HepG2 (cell line): ENCODE results near the gene SLC35D2. TPM values are rescaled to one million over a fixed set of nuclear protein-coding genes. Genes with fewer than 3 reads are reported as not detected.
A peak's percentile ranks its signal among the peaks of the same experiment; 100 is the strongest.

Experiments
- ASH2L ChIP-seq: fragments of 300-600, 200-600 bp; sonication (generic); IDR thresholded peaks from 2 replicates; pipeline ENCODE4 v1.7.0; 2017; ENCODE audit warnings: low read depth, mild to moderate bottlenecking, moderate library complexity, mixed read lengths, low read length; ENCODE audit not compliant: insufficient read length
- CHD4 ChIP-seq: fragments of 200-600 bp; sonication (generic); IDR thresholded peaks from 2 replicates; pipeline ENCODE4 v1.7.0; 2017; ENCODE audit warnings: mild to moderate bottlenecking, low read length, borderline replicate concordance
- DNMT3B ChIP-seq: conservative IDR thresholded peaks from 2 replicates; pipeline ENCODE4 v1.6.1; 2016; ENCODE audit warnings: missing biosample characterization, control low read depth
- ELF1 ChIP-seq: sonication (generic); formaldehyde crosslinking; IDR thresholded peaks from 2 replicates; pipeline ENCODE4 v1.4.0; 2020; ENCODE audit warnings: missing genetic modification reagents
- GFI1 ChIP-seq: sonication (generic); formaldehyde crosslinking; IDR thresholded peaks from 2 replicates; pipeline ENCODE4 v1.5.0; 2020; ENCODE audit warnings: missing genetic modification reagents, mild to moderate bottlenecking, borderline replicate concordance
- HHEX ChIP-seq: IDR thresholded peaks from 2 replicates; pipeline ENCODE4 v1.6.1; 2016; ENCODE audit warnings: control low read depth
- NFKBIZ ChIP-seq: IDR thresholded peaks from 2 replicates; pipeline ENCODE4 v1.6.1; 2018; ENCODE audit warnings: missing genetic modification reagents, missing compliant biosample characterization
- NR2F1 ChIP-seq, 2 experiments: fragments of 450-650 bp in 1 of 2; formaldehyde crosslinking in 1 of 2; IDR thresholded peaks; 2 replicates each; pipeline versions ENCODE4 v1.5.0 to v1.6.1; 2016 to 2020; ENCODE audit warnings: mild to moderate bottlenecking in 1 of 2, missing compliant biosample characterization in 1 of 2, missing genetic modification reagents in 1 of 2, moderate library complexity in 1 of 2
- PRPF4 ChIP-seq: fragments of 200-400 bp; formaldehyde crosslinking; IDR thresholded peaks from 2 replicates; pipeline ENCODE4 v1.6.1; 2016; ENCODE audit warnings: low read length, low read depth; ENCODE audit not compliant: poor library complexity, severe bottlenecking
- TBP ChIP-seq: sonication (generic); formaldehyde crosslinking; IDR thresholded peaks from 2 replicates; pipeline ENCODE4 v1.5.0; 2020; ENCODE audit warnings: missing genetic modification reagents
- TEAD2 ChIP-seq: sonication (generic); formaldehyde crosslinking; IDR thresholded peaks from 2 replicates; pipeline ENCODE4 v1.9.0; 2021; ENCODE audit warnings: missing genetic modification reagents
- TOPORS ChIP-seq: sonication (generic); formaldehyde crosslinking; IDR thresholded peaks from 2 replicates; pipeline ENCODE4 v1.8.0; 2023; ENCODE audit warnings: mild to moderate bottlenecking, missing genetic modification reagents
- ZBTB1 ChIP-seq: sonication (generic); formaldehyde crosslinking; IDR thresholded peaks from 2 replicates; pipeline ENCODE4 v1.4.0; 2020; ENCODE audit warnings: missing genetic modification reagents, borderline replicate concordance
- ZBTB38 ChIP-seq: sonication (generic); formaldehyde crosslinking; IDR thresholded peaks from 2 replicates; pipeline ENCODE4 v1.5.1; 2020; ENCODE audit warnings: mild to moderate bottlenecking, missing genetic modification reagents
- ZFP36 ChIP-seq: fragments of 150-350 bp; IDR thresholded peaks from 2 replicates; pipeline ENCODE4 v1.6.1; 2018; ENCODE audit warnings: borderline replicate concordance, low read length, low read depth; ENCODE audit not compliant: partially characterized antibody
- ZNF180 ChIP-seq: sonication (generic); formaldehyde crosslinking; IDR thresholded peaks from 2 replicates; pipeline ENCODE4 v1.4.0; 2020; ENCODE audit warnings: low read depth, missing genetic modification reagents, borderline replicate concordance
- ZNF253 ChIP-seq: sonication (generic); formaldehyde crosslinking; IDR thresholded peaks from 2 replicates; pipeline ENCODE4 v1.8.0; 2022; ENCODE audit warnings: mild to moderate bottlenecking, missing genetic modification reagents, borderline replicate concordance
- ZNF543 ChIP-seq: sonication (generic); formaldehyde crosslinking; IDR thresholded peaks from 2 replicates; pipeline ENCODE4 v1.4.0; 2020; ENCODE audit warnings: mild to moderate bottlenecking, missing genetic modification reagents
- ZNF547 ChIP-seq: sonication (generic); formaldehyde crosslinking; IDR thresholded peaks from 2 replicates; pipeline ENCODE4 v1.5.1; 2020; ENCODE audit warnings: mild to moderate bottlenecking, missing genetic modification reagents
- ZNF589 ChIP-seq: sonication (generic); formaldehyde crosslinking; conservative IDR thresholded peaks from 2 replicates; pipeline ENCODE4 v1.8.0; 2022; ENCODE audit warnings: mild to moderate bottlenecking, moderate library complexity, missing genetic modification reagents
- ZNF614 ChIP-seq: IDR thresholded peaks from 2 replicates; pipeline ENCODE4 v1.6.1; 2018; ENCODE audit warnings: missing biosample characterization, missing genetic modification reagents, inconsistent platforms, borderline replicate concordance
- ZNF768 ChIP-seq: sonication (generic); formaldehyde crosslinking; IDR thresholded peaks from 2 replicates; pipeline ENCODE4 v1.4.0; 2020; ENCODE audit warnings: missing genetic modification reagents
- ZNF776 ChIP-seq: sonication (generic); formaldehyde crosslinking; IDR thresholded peaks from 2 replicates; pipeline ENCODE4 v1.4.0; 2020; ENCODE audit warnings: mild to moderate bottlenecking, missing genetic modification reagents
- ZNF839 ChIP-seq: sonication (generic); formaldehyde crosslinking; IDR thresholded peaks from 2 replicates; pipeline ENCODE4 v1.4.0; 2020; ENCODE audit warnings: missing genetic modification reagents, mild to moderate bottlenecking, borderline replicate concordance
- polyA plus RNA-seq, 8 experiments: library from polyadenylated mRNA; depleted of rRNA in 3 of 8; stranded (reverse) in 7 of 8; unstranded in 1 of 8; fragments of >200 nt; fragmentation: Illumina TruSeq in 4 of 8; extraction: Trizol in 4 of 8; gene quantifications; 2 replicates each; pipeline versions ENCODE4 v1.2.1 to v1.2.3, GENCODE V29; 2011 to 2016; ENCODE audit warnings: low read depth in 4 of 8, missing spikeins in 1 of 8, mixed read lengths in 1 of 8; ENCODE audit not compliant: insufficient read depth in 1 of 8
- total RNA-seq, 5 experiments: library from RNA; depleted of rRNA; stranded (reverse); fragments of >200 nt; fragmentation: Illumina TruSeq; extraction: Trizol; gene quantifications; 2 replicates each; pipeline ENCODE4 v1.2.3, GENCODE V29; 2016; ENCODE audit warnings: low read depth in 1 of 5
- TF ChIP-seq, protein P1 (sequence below): sonication (generic); formaldehyde crosslinking; IDR thresholded peaks from 2 replicates; pipeline ENCODE4 v1.4.0; 2020; ENCODE audit warnings: missing genetic modification reagents
- TF ChIP-seq, protein P2 (sequence below): sonication (generic); formaldehyde crosslinking; IDR thresholded peaks from 2 replicates; pipeline ENCODE4 v1.5.0; 2020; ENCODE audit warnings: missing genetic modification reagents
- TF ChIP-seq, protein P3 (sequence below): sonication (generic); formaldehyde crosslinking; IDR thresholded peaks from 2 replicates; pipeline ENCODE4 v1.8.1; 2022; ENCODE audit warnings: mild to moderate bottlenecking, missing genetic modification reagents
- TF ChIP-seq, protein P4 (sequence below): sonication (generic); formaldehyde crosslinking; IDR thresholded peaks from 2 replicates; pipeline ENCODE4 v1.5.1; 2020; ENCODE audit warnings: missing genetic modification reagents, mild to moderate bottlenecking, borderline replicate concordance

SLC35D2 gene
- total and polyA plus RNA-seq, 2 of the 13 experiments (the other 11 are each of a cell fraction or from before 2014, with no cell fraction given): 96.2 to 103 TPM

DNA sequence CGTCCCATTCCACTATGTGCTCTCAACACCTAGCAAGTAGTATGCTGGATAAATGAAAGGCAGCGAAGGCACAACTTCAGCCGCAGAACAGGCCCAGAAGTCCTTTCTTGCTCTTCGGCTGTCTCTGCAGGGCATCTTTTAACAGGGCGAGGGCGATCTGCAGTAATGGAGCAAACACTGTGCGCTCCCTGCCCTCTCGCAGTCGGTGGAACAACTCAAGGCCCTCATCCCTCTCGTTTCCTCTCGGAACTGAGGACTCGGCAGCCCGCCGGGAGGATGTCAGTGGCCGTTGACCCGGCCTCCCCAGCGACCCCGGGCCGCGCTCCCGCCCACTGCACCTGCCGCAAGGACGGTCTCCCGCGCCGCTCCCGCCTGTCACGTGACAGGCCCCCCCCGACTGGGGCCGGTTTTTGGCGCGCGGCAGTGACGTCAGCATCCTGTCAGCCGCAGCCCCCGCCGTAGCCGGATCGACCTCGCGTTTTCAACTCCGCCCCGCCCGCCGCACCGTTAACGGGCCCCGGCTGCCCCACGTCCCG lies 33.6 kb upstream of the SLC35D2 start (continued):
- TF ChIP-seq ZNF589 (CRISPR knock-in tag): no peak
- peak; percentile 87 for TF ChIP-seq ZBTB38
- peak; percentile 53; the same call in 1 of the 2 replicates for TF ChIP-seq ZNF614 (CRISPR knock-in tag)
- TF ChIP-seq DNMT3B (CRISPR knock-in tag): 0 out of 2 replicates have a peak, but pooled peaks have one; percentile 34
- no peak for TF ChIP-seq ELF1 (CRISPR knock-in tag)
- peak; percentile 52 for TF ChIP-seq ASH2L
- TF ChIP-seq ZBTB1 (CRISPR knock-in tag): no peak
- TF ChIP-seq, protein P1, sequence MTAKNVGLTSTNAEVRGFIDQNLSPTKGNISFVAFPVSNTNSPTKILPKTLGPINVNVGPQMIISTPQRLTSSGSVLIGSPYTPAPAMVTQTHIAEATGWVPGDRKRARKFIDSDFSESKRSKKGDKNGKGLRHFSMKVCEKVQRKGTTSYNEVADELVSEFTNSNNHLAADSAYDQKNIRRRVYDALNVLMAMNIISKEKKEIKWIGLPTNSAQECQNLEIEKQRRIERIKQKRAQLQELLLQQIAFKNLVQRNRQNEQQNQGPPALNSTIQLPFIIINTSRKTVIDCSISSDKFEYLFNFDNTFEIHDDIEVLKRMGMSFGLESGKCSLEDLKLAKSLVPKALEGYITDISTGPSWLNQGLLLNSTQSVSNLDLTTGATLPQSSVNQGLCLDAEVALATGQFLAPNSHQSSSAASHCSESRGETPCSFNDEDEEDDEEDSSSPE (CRISPR knock-in tag): peak; percentile 97
- peak; percentile 62; the same call in 1 of the 2 replicates for TF ChIP-seq GFI1 (CRISPR knock-in tag)
- no peak for TF ChIP-seq ZFP36
- peak; percentile 53 to 79; a peak in 3 of 4 replicates for TF ChIP-seq NR2F1 (CRISPR knock-in tag; IDR thresholded peaks at IDR 0.05)
- TF ChIP-seq ZNF180: no peak
- TF ChIP-seq, protein P2, sequence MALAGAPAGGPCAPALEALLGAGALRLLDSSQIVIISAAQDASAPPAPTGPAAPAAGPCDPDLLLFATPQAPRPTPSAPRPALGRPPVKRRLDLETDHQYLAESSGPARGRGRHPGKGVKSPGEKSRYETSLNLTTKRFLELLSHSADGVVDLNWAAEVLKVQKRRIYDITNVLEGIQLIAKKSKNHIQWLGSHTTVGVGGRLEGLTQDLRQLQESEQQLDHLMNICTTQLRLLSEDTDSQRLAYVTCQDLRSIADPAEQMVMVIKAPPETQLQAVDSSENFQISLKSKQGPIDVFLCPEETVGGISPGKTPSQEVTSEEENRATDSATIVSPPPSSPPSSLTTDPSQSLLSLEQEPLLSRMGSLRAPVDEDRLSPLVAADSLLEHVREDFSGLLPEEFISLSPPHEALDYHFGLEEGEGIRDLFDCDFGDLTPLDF (CRISPR knock-in tag): peak; percentile 97
- no peak for TF ChIP-seq HHEX
- TF ChIP-seq ZNF543 (CRISPR knock-in tag): peak; percentile 95
- TF ChIP-seq ZNF253: no peak
- TF ChIP-seq, protein P3, sequence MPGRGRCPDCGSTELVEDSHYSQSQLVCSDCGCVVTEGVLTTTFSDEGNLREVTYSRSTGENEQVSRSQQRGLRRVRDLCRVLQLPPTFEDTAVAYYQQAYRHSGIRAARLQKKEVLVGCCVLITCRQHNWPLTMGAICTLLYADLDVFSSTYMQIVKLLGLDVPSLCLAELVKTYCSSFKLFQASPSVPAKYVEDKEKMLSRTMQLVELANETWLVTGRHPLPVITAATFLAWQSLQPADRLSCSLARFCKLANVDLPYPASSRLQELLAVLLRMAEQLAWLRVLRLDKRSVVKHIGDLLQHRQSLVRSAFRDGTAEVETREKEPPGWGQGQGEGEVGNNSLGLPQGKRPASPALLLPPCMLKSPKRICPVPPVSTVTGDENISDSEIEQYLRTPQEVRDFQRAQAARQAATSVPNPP (CRISPR knock-in tag): no peak
- TF ChIP-seq ZNF768 (CRISPR knock-in tag): no peak; the same call in 1 of the 2 replicates
- no peak for TF ChIP-seq ZNF547
- no peak for TF ChIP-seq TEAD2 (CRISPR knock-in tag)
- TF ChIP-seq ZNF839 (CRISPR knock-in tag): no peak; the same call in 1 of the 2 replicates
- TF ChIP-seq NFKBIZ (CRISPR knock-in tag): no peak
- TF ChIP-seq ZNF776: peak; percentile 80; the same call in 1 of the 2 replicates
- no peak for TF ChIP-seq PRPF4
- TF ChIP-seq, protein P4, sequence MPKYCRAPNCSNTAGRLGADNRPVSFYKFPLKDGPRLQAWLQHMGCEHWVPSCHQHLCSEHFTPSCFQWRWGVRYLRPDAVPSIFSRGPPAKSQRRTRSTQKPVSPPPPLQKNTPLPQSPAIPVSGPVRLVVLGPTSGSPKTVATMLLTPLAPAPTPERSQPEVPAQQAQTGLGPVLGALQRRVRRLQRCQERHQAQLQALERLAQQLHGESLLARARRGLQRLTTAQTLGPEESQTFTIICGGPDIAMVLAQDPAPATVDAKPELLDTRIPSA (CRISPR knock-in tag): no peak
- peak; percentile 81 for TF ChIP-seq TOPORS (CRISPR knock-in tag)
- no peak for TF ChIP-seq TBP (CRISPR knock-in tag)
- TF ChIP-seq CHD4: no peak
